GM19324 (cell line): ENCODE data around the gene CTNNA2.

ENCODE experiments used
- ATAC-seq: cut with Tn5 transposase; IDR thresholded peaks from one replicate; pipeline ENCODE4 v1.9.1; 2021; ENCODE audit warnings: mild to moderate bottlenecking, moderate library complexity; ENCODE audit not compliant: unreplicated experiment, low FRiP score

The CTNNA2 gene

DNA sequence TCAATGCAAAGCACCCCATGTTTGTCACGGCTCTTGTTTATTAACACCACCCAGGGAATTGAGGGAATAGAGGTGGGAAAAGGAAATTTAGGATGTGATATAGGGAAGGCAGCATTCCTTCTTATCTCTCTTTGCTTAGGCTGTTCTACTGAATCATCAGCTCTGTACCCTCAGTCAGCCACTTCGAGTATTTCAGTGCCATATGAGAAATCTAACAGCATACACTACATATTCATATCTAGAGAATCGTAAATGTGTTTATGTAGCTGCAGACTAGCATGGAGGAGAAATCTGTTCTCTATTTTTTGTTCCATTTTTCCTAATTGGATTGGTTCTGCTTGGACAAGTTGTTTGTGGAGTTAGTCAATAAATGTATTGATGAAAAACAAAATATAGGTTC lies 187.8 kb downstream of the CTNNA2 start:
- no peak for ATAC-seq

- ATAC-seq, result no peak
These were observed 190.1 kb downstream of the CTNNA2 start for GRCh38 chr2:79702905-79703304.

- no peak for ATAC-seq
These were observed 198.2 kb downstream of the CTNNA2 start for GRCh38 chr2:79711098-79711497.

GRCh38 chr2:79713131-79713785 lies 200.4 kb downstream of the CTNNA2 start:
- ATAC-seq, result no peak

- ATAC-seq, result no peak
These were observed 201.4 kb downstream of the CTNNA2 start for GRCh38 chr2:79714283-79714682.

DNA sequence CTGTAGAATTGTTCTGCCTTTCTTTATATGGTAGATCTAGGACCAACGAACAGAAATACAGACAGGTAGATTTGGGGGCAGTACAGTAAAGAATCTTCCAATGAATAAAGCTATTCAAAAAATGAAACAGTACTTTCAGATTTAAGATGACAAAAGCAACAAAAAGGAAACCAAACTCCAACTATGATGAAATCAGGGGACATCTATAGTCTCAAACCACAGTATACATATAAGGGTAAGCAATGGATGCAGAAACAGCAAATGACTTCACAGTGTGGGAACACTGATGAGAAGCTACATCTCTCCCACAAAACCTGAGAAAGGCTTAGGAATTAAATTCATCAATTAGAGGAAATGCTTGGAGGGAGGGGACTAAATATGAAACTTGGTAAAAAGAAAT lies 202.5 kb downstream of the CTNNA2 start:
- ATAC-seq, result no peak

- no peak for ATAC-seq
These were observed 203.4 kb downstream of the CTNNA2 start for GRCh38 chr2:79716266-79716665.

GRCh38 chr2:79717364-79718007 lies 204.6 kb downstream of the CTNNA2 start:
- no peak for ATAC-seq

DNA sequence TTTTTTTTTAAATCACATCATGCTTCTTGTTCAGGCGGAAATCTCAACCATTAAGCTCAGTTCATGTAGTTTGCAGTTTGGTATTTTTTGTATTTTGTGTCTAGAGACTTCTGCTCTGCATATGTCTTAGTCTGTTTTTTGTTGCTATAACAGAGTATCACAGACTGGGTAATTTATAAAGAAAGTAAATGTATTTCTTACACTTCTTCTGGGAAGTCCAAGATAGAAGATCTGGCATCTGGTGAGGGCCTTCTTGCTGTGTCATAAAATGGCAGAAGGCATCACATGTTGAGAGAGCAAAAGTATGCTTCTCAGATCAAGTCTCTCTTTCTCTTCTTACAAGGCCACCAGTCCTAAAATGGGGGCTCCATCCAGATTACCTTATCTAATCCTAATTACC lies 208.2 kb downstream of the CTNNA2 start:
- ATAC-seq, result no peak

GRCh38 chr2:79721966-79722365 lies 209.1 kb downstream of the CTNNA2 start:
- ATAC-seq, result no peak

GRCh38 chr2:79723830-79724229 lies 211.0 kb downstream of the CTNNA2 start:
- no peak for ATAC-seq

DNA sequence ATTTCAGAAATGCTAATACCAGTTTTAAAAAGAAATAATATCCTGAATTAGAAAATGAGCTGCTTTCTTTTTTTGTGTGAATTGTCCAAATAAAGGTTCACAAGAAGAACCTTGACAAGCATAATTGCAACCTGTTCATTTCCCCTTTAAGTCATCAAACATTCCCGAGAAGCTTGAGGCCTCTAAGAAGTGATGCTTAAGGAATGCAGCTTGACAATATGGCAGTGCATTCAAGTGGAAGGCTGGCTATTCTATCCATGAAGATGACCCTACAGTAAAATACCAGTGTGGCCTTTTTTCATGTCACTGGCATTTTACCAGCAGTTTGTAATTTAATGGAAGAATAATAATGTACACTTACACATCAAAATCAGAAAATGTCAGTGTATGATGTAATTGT lies 216.7 kb downstream of the CTNNA2 start:
- ATAC-seq, result no peak

GRCh38 chr2:79734518-79734917 lies 221.7 kb downstream of the CTNNA2 start:
- ATAC-seq, result no peak

DNA sequence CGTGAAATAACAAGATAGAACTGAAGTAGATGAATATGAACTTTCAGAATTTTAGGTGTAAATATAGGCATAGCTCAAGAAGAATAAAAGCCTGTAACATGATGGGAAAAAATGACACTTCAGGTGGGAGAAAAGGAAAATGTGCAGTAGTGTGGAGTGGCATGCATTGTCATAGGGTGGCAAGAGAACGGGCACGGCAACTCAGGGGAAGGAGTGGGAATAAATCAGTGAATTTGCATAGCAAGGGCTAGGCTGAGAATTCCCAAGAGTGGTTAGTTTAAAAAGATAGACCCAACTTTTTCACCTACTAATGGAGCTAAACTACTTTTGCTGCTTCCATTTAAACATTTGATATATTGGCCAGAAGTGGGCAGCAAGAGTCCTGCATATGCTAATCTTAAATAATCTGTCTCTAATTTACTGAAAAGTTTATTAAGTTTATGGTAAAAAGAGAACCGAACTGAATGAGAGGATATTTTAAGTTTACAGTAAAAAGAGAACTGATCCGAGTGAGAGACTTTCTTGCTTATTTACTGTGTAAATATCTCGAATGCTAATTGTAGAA lies 228.1 kb downstream of the CTNNA2 start:
- ATAC-seq, result no peak

DNA sequence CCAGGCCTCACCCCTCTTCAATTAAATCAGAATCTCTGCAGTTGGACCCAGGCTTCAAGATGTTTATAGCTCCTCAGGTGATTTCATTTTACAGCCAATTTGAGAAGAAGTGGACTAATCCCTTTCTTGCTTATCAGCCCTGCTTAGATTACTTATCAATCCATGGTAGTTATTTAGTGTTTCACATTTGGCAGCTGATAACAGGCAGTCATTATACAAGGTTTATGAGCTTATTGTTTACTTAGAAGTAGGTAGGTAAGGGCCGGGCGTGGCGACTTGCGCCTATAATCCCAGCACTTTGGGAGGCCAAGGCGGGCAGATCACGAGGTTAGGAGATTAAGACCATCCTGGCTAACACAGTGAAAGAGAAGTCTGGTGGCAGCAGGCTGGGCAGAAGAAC lies 237.5 kb downstream of the CTNNA2 start:
- no peak for ATAC-seq

GRCh38 chr2:79757526-79757925 lies 244.7 kb downstream of the CTNNA2 start:
- ATAC-seq, result no peak

- no peak for ATAC-seq
These were observed 245.2 kb downstream of the CTNNA2 start for GRCh38 chr2:79758042-79758441.

GRCh38 chr2:79758749-79759282 lies 246.0 kb downstream of the CTNNA2 start:
- no peak for ATAC-seq

DNA sequence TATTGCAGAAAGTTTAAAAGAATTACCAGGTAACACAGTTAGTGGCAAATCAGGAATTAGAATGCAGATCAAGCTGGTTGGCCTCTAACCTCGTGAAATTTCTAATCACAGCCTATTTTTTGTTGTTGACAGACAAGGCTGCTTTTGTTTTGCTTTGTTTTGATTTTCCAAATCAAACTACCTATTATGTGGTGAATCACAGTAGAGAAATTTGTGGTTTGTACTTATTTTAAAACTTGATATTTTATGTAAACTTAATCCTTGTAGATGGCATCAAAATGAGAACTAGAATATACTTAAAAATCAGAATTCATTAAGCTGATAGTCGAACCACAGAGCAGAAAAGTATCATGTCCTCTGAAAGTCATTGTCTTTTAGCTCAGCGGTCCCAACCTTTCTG lies 258.1 kb downstream of the CTNNA2 start:
- ATAC-seq, result no peak

GRCh38 chr2:79771493-79771892 lies 258.6 kb downstream of the CTNNA2 start:
- no peak for ATAC-seq

GRCh38 chr2:79774016-79774415 lies 261.2 kb downstream of the CTNNA2 start:
- no peak for ATAC-seq

DNA sequence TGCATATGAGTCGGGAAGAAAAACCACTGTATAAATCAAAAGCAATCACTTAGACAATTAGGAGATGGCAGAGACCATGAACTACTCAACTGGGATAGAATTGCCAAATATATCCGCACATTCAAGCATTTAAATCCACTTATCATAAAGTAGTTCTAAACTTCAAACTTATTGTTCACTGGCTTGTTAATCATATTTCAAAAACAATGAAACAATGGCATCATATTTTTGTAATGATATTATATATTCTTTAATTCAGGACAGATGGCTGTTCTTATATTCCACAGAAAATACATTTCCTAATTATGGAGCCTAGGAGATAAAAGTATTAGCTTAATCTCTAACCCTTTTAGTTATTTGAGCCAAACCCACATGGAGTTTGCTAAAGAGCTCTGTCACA lies 263.6 kb downstream of the CTNNA2 start:
- no peak for ATAC-seq
